Smooth muscle cell (in vitro differentiated cells): Measurements from ENCODE around the gene GFPT2. TPM values are rescaled to one million over a fixed set of nuclear protein-coding genes. Genes with fewer than 3 reads are reported as not detected.

Experiments used
- DNase-seq: peaks from one replicate; lab custom pipeline; 2025; ENCODE audit not compliant: unreplicated experiment; lab: John Stamatoyannopoulos, UW
- H2AFZ ChIP-seq: fragments of 200-600 bp; sonication (generic); 2 replicates; pipeline ENCODE4 v1.6.0; 2016; ENCODE audit warnings: antibody characterized with exemption, low read depth, mild to moderate bottlenecking
- H3F3A ChIP-seq: fragments of 200-600 bp; sonication (generic); 2 replicates; pipeline ENCODE4 v1.6.0; 2017; ENCODE audit warnings: antibody characterized with exemption, low read depth
- H3K27ac ChIP-seq: fragments of 200-600 bp; sonication (generic); 2 replicates; pipeline ENCODE4 v1.5.1; 2016; ENCODE audit warnings: low read depth, mild to moderate bottlenecking
- H3K27me3 ChIP-seq: fragments of 200-600 bp; sonication (generic); 2 replicates; pipeline ENCODE4 v1.6.1; 2016; ENCODE audit warnings: low read depth, mild to moderate bottlenecking
- H3K36me3 ChIP-seq: fragments of 200-600 bp; sonication (generic); 2 replicates; pipeline ENCODE4 v1.5.1; 2016; ENCODE audit warnings: low read depth
- H3K4me1 ChIP-seq: fragments of 200-600 bp; sonication (generic); 2 replicates; pipeline ENCODE4 v1.5.1; 2016; ENCODE audit warnings: low read depth
- H3K4me2 ChIP-seq: fragments of 200-600 bp; sonication (generic); 2 replicates; pipeline ENCODE4 v1.6.0; 2016; ENCODE audit warnings: mild to moderate bottlenecking
- H3K4me3 ChIP-seq: fragments of 200-600 bp; sonication (generic); 2 replicates; pipeline ENCODE4 v1.5.1; 2016; ENCODE audit warnings: mild to moderate bottlenecking
- H3K79me2 ChIP-seq: fragments of 200-600 bp; sonication (generic); 2 replicates; pipeline ENCODE4 v1.6.0; 2016; ENCODE audit warnings: low read depth, mild to moderate bottlenecking
- H3K9ac ChIP-seq: fragments of 200-600 bp; sonication (generic); 2 replicates; pipeline ENCODE4 v1.6.0; 2016; ENCODE audit warnings: low read depth
- H3K9me3 ChIP-seq: fragments of 200-600 bp; sonication (generic); replicated peaks from 2 replicates; pipeline ENCODE4 v1.5.1; 2016; ENCODE audit warnings: low read depth
- H4K20me1 ChIP-seq: fragments of 200-600 bp; sonication (generic); 2 replicates; pipeline ENCODE4 v1.6.0; 2016; ENCODE audit warnings: low read depth
- WGBS: methylation state at CpG from one replicate; pipeline ENCODE4 v1.1.7; 2016; ENCODE audit warnings: low lambda C conversion rate; 5-methylcytosine and 5-hydroxymethylcytosine counted together
- polyA plus RNA-seq: library from polyadenylated mRNA; unstranded; fragments of >200 nt; fragmentation: Nextera tagmentation; extraction: Ambion mirVana; gene quantifications from 2 replicates; pipeline ENCODE4 v1.2.1, GENCODE V29; 2016
- total RNA-seq: library from RNA; depleted of rRNA; stranded (reverse); fragments of >200 nt; gene quantifications from 2 replicates; pipeline ENCODE4 v1.2.3, GENCODE V29; 2014
- TF ChIP-seq, protein P1 (sequence below): fragments of 200-600 bp; sonication (generic); IDR thresholded peaks from 2 replicates; pipeline ENCODE4 v1.5.1; 2017; ENCODE audit warnings: borderline replicate concordance, mild to moderate bottlenecking, antibody characterized with exemption; ENCODE audit not compliant: insufficient read depth, poor library complexity, severe bottlenecking

GFPT2 gene
- total and polyA plus RNA-seq, 2 experiments from 2014 or later: 137 to 243 TPM

DNA sequence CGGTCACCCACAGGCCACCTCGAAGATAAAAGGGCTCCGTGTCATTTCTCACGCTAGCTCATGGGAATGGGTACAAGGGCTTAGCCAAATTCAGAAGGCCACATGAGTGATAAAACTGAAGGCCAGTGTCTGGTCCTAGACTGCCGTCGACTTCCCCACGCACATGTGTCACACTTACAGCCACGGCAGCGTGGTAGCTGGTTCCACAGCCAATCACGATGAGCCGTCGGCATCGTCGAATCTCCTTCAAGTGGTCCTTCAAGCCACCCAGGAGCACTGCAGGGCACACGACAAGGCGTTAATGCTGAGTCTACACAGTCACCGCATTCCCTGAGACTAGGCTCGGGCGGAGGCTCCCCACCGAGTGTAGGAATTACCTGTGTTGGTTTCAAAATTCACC lies 36.5 kb downstream of the GFPT2 start:
- no peak overlapping the region for H3K27ac ChIP-seq
- H2AFZ ChIP-seq: no peak overlapping the region
- H3K4me2 ChIP-seq: no peak overlapping the region
- H3K4me3 ChIP-seq: no peak overlapping the region
- H3K4me1 ChIP-seq: no peaks in the 10 kb centered on the region
- 96% methylated on average over 20 of the region's 20 CpGs for WGBS
- no peaks in the 10 kb centered on the region for H3K27me3 ChIP-seq
- TF ChIP-seq, protein P1, sequence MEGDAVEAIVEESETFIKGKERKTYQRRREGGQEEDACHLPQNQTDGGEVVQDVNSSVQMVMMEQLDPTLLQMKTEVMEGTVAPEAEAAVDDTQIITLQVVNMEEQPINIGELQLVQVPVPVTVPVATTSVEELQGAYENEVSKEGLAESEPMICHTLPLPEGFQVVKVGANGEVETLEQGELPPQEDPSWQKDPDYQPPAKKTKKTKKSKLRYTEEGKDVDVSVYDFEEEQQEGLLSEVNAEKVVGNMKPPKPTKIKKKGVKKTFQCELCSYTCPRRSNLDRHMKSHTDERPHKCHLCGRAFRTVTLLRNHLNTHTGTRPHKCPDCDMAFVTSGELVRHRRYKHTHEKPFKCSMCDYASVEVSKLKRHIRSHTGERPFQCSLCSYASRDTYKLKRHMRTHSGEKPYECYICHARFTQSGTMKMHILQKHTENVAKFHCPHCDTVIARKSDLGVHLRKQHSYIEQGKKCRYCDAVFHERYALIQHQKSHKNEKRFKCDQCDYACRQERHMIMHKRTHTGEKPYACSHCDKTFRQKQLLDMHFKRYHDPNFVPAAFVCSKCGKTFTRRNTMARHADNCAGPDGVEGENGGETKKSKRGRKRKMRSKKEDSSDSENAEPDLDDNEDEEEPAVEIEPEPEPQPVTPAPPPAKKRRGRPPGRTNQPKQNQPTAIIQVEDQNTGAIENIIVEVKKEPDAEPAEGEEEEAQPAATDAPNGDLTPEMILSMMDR: no peak
- H3F3A ChIP-seq: peaks cover 8% of the 10 kb centered on the region
- H4K20me1 ChIP-seq: peaks cover 4% of the 10 kb centered on the region
- H3K36me3 ChIP-seq: peaks cover 4% of the 10 kb centered on the region
- no peaks in the 10 kb centered on the region for H3K79me2 ChIP-seq
- no peaks in the 10 kb centered on the region for H3K9me3 ChIP-seq
- H3K9ac ChIP-seq: no peak overlapping the region
- no peak for DNase-seq

DNA sequence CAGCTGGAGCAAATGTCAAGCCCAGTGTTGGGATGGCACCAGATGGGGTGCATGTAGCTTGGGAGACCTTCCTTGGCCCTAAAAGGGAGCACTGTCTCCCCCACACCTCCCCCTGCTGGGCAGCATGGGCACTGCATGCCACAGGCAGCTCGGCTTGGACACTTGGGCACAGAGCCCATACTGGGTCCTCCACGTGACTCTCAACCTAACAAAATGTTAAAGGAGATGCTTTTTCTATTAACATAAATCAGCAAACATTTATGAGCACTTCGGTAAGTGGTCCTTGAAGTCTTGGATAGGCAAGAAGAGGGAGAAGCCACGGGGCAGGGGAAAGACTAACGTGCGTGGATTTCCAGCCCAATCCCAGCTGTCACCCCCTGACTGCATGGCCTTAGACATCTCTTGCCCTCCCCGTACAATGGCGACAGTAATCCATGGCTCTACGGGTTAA lies 37.3 kb downstream of the GFPT2 start:
- Histone ChIP-seq H3K4me3 (no peak overlapping the region), H3K9ac (no peak overlapping the region), H2AFZ (no peak overlapping the region), H3K4me2 (no peak overlapping the region), H3F3A (peaks cover 8% of the 10 kb centered on the region), H3K36me3 (peaks cover 3% of the 10 kb centered on the region), H3K27ac (no peak overlapping the region), H3K4me1 (no peaks in the 10 kb centered on the region), H3K79me2 (no peaks in the 10 kb centered on the region), H4K20me1 (peaks cover 4% of the 10 kb centered on the region), H3K27me3 (no peaks in the 10 kb centered on the region), H3K9me3 (no peaks in the 10 kb centered on the region)
- TF ChIP-seq, protein P1: peak; percentile 95
- 89% methylated on average over 9 of the region's 9 CpGs for WGBS
- DNase-seq: peak; percentile 17

DNA sequence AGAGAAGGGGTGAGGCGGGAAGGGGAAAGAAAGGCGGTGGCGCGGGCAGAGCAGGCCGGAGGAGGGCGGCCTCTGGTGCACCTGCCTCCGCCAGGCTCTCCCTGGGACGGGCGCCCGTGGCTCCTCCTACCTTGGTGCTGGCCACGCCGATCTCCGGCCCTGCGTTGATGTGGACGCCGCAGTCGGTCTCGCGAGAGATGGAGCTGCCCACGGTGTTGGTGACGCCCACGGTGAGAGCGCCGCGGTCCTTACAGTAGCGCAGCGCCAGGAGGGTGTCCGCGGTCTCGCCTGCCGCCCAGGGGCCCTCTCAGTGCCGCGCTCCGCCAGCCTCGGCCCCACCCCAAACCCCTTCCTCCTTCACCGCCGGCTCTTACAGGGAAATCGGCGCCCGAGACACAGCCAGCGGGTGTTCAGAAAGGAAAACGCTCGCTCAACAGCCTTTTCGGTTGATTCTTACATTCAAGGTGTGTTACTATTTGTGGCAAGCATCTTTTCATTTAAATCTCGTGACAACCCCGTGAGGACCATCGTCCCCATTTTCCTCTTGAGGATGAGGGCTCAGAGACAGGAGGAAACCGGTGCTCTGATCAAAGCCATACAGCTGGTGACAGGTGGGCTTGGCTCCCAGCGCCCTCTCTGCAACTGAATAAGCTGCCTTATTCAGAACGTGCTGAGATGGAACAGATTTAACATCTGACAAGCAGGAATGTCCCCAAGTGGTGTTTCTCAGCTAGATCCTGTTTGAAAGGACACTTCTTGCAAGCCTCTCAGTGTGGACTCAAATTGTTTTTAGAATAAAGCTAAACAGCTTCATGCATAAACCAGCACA lies 39.2 kb downstream of the GFPT2 start:
- H3K9ac ChIP-seq: no peak overlapping the region
- no peaks in the 10 kb centered on the region for H3K79me2 ChIP-seq
- H3K9me3 ChIP-seq: no peaks in the 10 kb centered on the region
- H2AFZ ChIP-seq: no peak overlapping the region
- no peaks in the 10 kb centered on the region for H3K36me3 ChIP-seq
- H3K27me3 ChIP-seq: no peaks in the 10 kb centered on the region
- no peaks in the 10 kb centered on the region for H3K4me1 ChIP-seq
- peaks cover 4% of the 10 kb centered on the region for H4K20me1 ChIP-seq
- H3F3A ChIP-seq: peaks cover 8% of the 10 kb centered on the region
- no peak overlapping the region for H3K4me2 ChIP-seq
- no peak overlapping the region for H3K4me3 ChIP-seq
- H3K27ac ChIP-seq: no peak overlapping the region
- no peak for DNase-seq
- TF ChIP-seq, protein P1: no peak
- 98% methylated on average over 50 of the region's 50 CpGs for WGBS

DNA sequence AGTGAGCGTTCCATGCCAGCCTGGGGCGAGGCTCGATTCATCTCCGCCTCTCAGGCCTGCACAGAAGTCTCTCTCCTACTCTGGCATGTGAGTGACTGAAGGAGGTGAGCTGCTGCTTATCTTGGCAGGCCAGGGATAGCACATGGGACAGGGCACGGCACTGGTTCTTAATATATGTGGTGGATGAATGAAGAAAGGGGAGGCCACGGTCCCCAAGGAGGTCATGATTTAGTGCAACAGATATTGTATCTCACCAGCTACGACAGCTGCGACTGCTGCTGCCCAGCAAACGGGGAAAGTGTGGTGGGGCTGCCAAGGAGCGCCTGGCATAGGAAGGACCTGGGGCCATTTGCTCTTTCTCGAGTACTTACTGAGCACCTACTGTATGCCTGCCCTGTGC lies 41.9 kb downstream of the GFPT2 start:
- Histone ChIP-seq H3K4me1 (no peaks in the 10 kb centered on the region), H3F3A (peaks cover 14% of the 10 kb centered on the region), H3K79me2 (no peaks in the 10 kb centered on the region), H3K36me3 (no peaks in the 10 kb centered on the region), H3K9ac (no peak overlapping the region), H3K4me2 (no peak overlapping the region), H3K27me3 (no peaks in the 10 kb centered on the region), H3K4me3 (no peak overlapping the region), H3K27ac (no peak overlapping the region), H3K9me3 (no peaks in the 10 kb centered on the region), H2AFZ (no peak overlapping the region), H4K20me1 (peaks cover 4% of the 10 kb centered on the region)
- TF ChIP-seq, protein P1: no peak
- 94% methylated on average over 11 of the region's 11 CpGs for whole genome bisulfite sequencing
- DNase-seq: no peak
